Loucy (cell line): ENCODE data around the gene ZNF44.

ENCODE experiments used
- H2AFZ ChIP-seq: fragments of 200-600 bp; sonication (generic); 2 replicates; pipeline ENCODE4 v1.6.0; 2016; ENCODE audit warnings: antibody characterized with exemption, mild to moderate bottlenecking, low read length, moderate library complexity
- H3F3A ChIP-seq: fragments of 200-600 bp; 2 replicates; pipeline ENCODE4 v1.6.0; 2016; ENCODE audit warnings: antibody characterized with exemption, low read depth, mild to moderate bottlenecking
- H3K27me3 ChIP-seq: fragments of 200-600 bp; sonication (generic); 2 replicates; pipeline ENCODE4 v1.6.1; 2014; ENCODE audit warnings: low read length, mild to moderate bottlenecking; ENCODE audit not compliant: insufficient read depth, poor library complexity, severe bottlenecking
- H3K36me3 ChIP-seq: fragments of 200-600 bp; sonication (generic); 2 replicates; pipeline ENCODE4 v1.6.1; 2016; ENCODE audit warnings: low read length; ENCODE audit not compliant: insufficient read depth
- H3K4me1 ChIP-seq: fragments of 200-600 bp; sonication (generic); 2 replicates; pipeline ENCODE4 v1.5.1; 2014; ENCODE audit warnings: low read length, mild to moderate bottlenecking; ENCODE audit not compliant: insufficient read depth, poor library complexity, severe bottlenecking
- H3K4me2 ChIP-seq: fragments of 200-600 bp; sonication (generic); 2 replicates; pipeline ENCODE4 v1.6.0; 2014; ENCODE audit warnings: antibody characterized with exemption, low read length, low read depth, mild to moderate bottlenecking; ENCODE audit not compliant: poor library complexity, severe bottlenecking
- H3K4me3 ChIP-seq: fragments of 200-600 bp; sonication (generic); 2 replicates; pipeline ENCODE4 v1.5.1; 2014; ENCODE audit warnings: low read length, mild to moderate bottlenecking, mixed read lengths; ENCODE audit not compliant: poor library complexity, severe bottlenecking
- H3K79me2 ChIP-seq: fragments of 200-600 bp; sonication (generic); 2 replicates; pipeline ENCODE4 v1.6.1; 2014; ENCODE audit warnings: low read length; ENCODE audit not compliant: insufficient read depth
- H3K9ac ChIP-seq: fragments of 200-600 bp; sonication (generic); 2 replicates; pipeline ENCODE4 v1.6.0; 2014; ENCODE audit warnings: mild to moderate bottlenecking, low read depth, low read length, moderate library complexity; ENCODE audit not compliant: poor library complexity, severe bottlenecking
- H3K9me2 ChIP-seq: fragments of 200-600 bp; sonication (generic); replicated peaks from 2 replicates; pipeline ENCODE4 v1.6.1; 2016; ENCODE audit warnings: low read depth, low read length, mixed read lengths
- H3K9me3 ChIP-seq: fragments of 200-600 bp; sonication (generic); 2 replicates; pipeline ENCODE4 v1.6.1; 2014; ENCODE audit warnings: mild to moderate bottlenecking, antibody characterized with exemption, low read length, low read depth; ENCODE audit not compliant: insufficient read depth
- H4K20me1 ChIP-seq: fragments of 200-600 bp; sonication (generic); 2 replicates; pipeline ENCODE4 v1.6.0; 2014; ENCODE audit warnings: antibody characterized with exemption, low read length, mild to moderate bottlenecking; ENCODE audit not compliant: insufficient read depth, poor library complexity, severe bottlenecking
- EZH2phosphoT487 ChIP-seq: fragments of 200-600 bp; IDR thresholded peaks from 2 replicates; pipeline ENCODE4 v1.6.1; 2018; ENCODE audit warnings: antibody characterized with exemption, mild to moderate bottlenecking, moderate library complexity, borderline replicate concordance
- TF ChIP-seq, protein P1 (sequence below): fragments of 200-600 bp; sonication (generic); conservative IDR thresholded peaks from 2 replicates; pipeline ENCODE4 v1.5.1; 2014; ENCODE audit warnings: mild to moderate bottlenecking, antibody characterized with exemption, low read length

Gene ZNF44

DNA sequence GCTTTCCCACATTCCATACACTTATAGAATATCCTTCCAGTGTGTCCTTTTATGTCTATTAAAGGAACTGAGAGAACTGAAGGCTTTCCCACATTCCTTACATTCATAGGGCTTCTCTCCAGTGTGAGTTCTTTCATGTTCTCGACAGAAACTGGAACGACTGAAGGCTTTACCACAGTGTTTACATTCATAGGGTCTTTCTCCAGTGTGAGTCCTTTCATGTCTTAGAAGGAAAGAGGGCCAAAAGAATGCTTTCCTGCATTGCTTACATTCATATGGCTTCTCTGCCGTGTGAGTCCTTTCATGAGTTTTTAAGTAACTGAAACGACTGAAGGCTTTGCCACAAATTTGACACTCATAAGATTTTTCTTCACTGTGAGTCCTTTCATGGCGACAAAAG is 22.3 kb downstream of the ZNF44 start:
- no peak overlapping the region for H3K9ac ChIP-seq
- H3K4me3 ChIP-seq = no peak overlapping the region
- H3K36me3 ChIP-seq = peaks cover 72% of the 10 kb centered on the region
- H2AFZ ChIP-seq = no peak overlapping the region
- H3K9me2 ChIP-seq = no peaks in the 10 kb centered on the region
- TF ChIP-seq, protein P1, sequence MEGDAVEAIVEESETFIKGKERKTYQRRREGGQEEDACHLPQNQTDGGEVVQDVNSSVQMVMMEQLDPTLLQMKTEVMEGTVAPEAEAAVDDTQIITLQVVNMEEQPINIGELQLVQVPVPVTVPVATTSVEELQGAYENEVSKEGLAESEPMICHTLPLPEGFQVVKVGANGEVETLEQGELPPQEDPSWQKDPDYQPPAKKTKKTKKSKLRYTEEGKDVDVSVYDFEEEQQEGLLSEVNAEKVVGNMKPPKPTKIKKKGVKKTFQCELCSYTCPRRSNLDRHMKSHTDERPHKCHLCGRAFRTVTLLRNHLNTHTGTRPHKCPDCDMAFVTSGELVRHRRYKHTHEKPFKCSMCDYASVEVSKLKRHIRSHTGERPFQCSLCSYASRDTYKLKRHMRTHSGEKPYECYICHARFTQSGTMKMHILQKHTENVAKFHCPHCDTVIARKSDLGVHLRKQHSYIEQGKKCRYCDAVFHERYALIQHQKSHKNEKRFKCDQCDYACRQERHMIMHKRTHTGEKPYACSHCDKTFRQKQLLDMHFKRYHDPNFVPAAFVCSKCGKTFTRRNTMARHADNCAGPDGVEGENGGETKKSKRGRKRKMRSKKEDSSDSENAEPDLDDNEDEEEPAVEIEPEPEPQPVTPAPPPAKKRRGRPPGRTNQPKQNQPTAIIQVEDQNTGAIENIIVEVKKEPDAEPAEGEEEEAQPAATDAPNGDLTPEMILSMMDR = no peak
- no peak for TF ChIP-seq EZH2phosphoT487
- peaks cover 20% of the 10 kb centered on the region for H3K79me2 ChIP-seq
- no peaks in the 10 kb centered on the region for H3K4me1 ChIP-seq
- peaks cover 15% of the 10 kb centered on the region for H3K27me3 ChIP-seq
- peaks cover 2% of the 10 kb centered on the region for H4K20me1 ChIP-seq
- H3K9me3 ChIP-seq = peaks cover 39% of the 10 kb centered on the region
- H3K4me2 ChIP-seq = no peak overlapping the region
- no peaks in the 10 kb centered on the region for H3F3A ChIP-seq

DNA sequence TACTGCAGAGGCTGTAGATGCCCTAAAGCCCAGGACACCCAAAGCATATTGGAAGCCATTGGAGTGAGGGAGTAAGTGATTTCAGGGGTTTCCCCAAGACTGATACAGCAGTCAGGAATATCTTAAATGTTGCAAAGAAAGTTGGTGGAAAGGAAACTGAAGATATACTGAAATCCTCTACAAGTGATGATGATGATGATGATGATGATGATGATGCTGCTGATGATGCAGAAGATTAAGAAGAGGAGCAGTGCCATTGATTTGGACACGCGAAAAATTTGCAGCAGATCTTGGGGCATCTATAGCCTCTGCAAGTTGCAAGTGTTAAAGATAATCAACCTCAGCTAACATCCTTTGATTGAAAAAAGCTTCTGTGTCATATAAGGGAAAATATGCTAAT is 23.8 kb downstream of the ZNF44 start:
- no peak for TF ChIP-seq EZH2phosphoT487
- Histone ChIP-seq H3K9ac (no peak overlapping the region), H2AFZ (no peak overlapping the region), H3K36me3 (peaks cover 63% of the 10 kb centered on the region), H3K27me3 (peaks cover 15% of the 10 kb centered on the region), H3F3A (no peaks in the 10 kb centered on the region), H3K4me2 (no peak overlapping the region), H3K9me3 (peaks cover 32% of the 10 kb centered on the region), H3K4me3 (no peak overlapping the region), H3K4me1 (no peaks in the 10 kb centered on the region), H3K9me2 (no peaks in the 10 kb centered on the region), H4K20me1 (no peaks in the 10 kb centered on the region), H3K79me2 (peaks cover 4% of the 10 kb centered on the region; the same call in 1 of the 2 replicates)

DNA sequence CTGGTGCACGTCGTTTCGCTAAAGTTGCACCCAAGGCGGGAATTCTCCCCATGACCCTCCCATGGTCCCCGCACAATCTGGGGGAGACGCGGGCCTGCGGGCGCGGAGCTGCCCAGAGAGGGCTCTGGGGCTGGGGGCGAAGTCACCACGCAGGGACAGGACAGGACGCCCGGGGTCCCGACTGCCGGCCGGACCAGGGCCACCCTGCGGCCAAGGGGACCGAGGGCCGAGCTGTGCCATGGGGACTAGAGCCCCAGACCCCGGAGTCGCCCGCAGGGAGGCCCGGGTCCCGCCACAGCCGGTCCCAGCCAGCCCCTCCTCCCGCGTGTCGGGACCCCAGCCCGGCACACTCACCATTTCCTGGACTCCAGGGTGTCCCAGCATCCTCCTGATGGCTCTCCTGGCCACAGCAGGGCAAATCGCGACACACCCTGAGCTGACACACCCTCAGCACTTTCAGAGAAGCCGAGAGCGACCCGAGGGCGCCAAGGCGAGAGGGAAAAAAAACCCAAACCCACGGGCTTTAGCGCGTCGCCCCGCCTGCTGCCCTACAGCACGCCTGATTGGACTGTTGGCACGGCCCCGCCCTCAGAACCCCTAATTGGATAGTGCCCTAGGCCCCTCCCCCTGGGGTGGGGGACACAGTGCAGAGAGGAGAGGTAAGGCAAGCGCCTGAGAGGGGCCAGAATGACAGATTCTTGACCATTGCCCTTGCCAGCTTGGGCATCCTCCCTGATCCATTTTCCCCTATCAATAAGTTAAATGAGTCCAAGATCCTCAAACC is 28.6 kb downstream of the ZNF44 start:
- Histone ChIP-seq H2AFZ (no peak overlapping the region), H3K4me1 (no peaks in the 10 kb centered on the region), H3K9me3 (peaks cover 3% of the 10 kb centered on the region; the same call in 1 of the 2 replicates), H3F3A (no peaks in the 10 kb centered on the region), H3K36me3 (peaks cover 16% of the 10 kb centered on the region; the same call in 1 of the 2 replicates), H4K20me1 (no peaks in the 10 kb centered on the region), H3K4me3 (no peak overlapping the region), H3K4me2 (no peak overlapping the region), H3K79me2 (no peaks in the 10 kb centered on the region), H3K9me2 (no peaks in the 10 kb centered on the region), H3K27me3 (no peaks in the 10 kb centered on the region), H3K9ac (no peak overlapping the region)
- TF ChIP-seq, protein P1 = no peak
- TF ChIP-seq EZH2phosphoT487 = no peak
